IMR-90 (cell line): ENCODE measurements around the gene ZNF774. TPM values are rescaled to one million over a fixed set of nuclear protein-coding genes. Genes with fewer than 3 reads are reported as not detected.

ENCODE experiments used
- ATAC-seq: fragments of 200-7000 bp; cut with Tn5 transposase; 2 replicates; pipeline ENCODE4 v1.9.1; 2020; ENCODE audit warnings: low read depth, mild to moderate bottlenecking, moderate library complexity
- Bru-seq: library from RNA; stranded (reverse); fragments of 400-500 nt; gene quantifications from one replicate; lab custom pipeline; 2021; lab: Mats Ljungman, UMichigan
- BruChase-seq, 2 experiments: library from RNA; stranded (reverse); fragments of 400-500 nt; gene quantifications; one replicate each; lab custom pipeline; 2021; lab: Mats Ljungman, UMichigan
- BruUV-seq: library from RNA; stranded (reverse); fragments of 400-500 nt; replicated peaks from 2 replicates; lab custom pipeline; 2021; lab: Mats Ljungman, UMichigan
- CTCF ChIA-PET: fragments of 300-600 bp; formaldehyde crosslinking; extraction: SDS; loops from one replicate; lab custom pipeline; 2021; ENCODE audit warnings: antibody characterized with exemption; lab: Yijun Ruan, JAX
- POLR2A ChIA-PET: fragments of 300-600 bp; sonication (Branson Sonifier 250); formaldehyde crosslinking; loops from one replicate; lab custom pipeline; 2022; ENCODE audit warnings: antibody characterized with exemption; ENCODE audit not compliant: unreplicated experiment; lab: Charles Lee
- DNase-seq: peaks from one replicate; pipeline ENCODE4 v3.0.0; 2013
- H2AFZ ChIP-seq: replicated peaks from 2 replicates; pipeline ENCODE3; 2013; ENCODE audit warnings: low read length, mild to moderate bottlenecking; ENCODE audit not compliant: poor library complexity
- H2AK5ac ChIP-seq: 2 replicates; pipeline ENCODE4 v1.6.1; 2013; ENCODE audit warnings: low read depth, low read length, inconsistent platforms
- H2AK9ac ChIP-seq: replicated peaks from 2 replicates; pipeline ENCODE3; 2013; ENCODE audit warnings: mild to moderate bottlenecking, low read depth, low read length, moderate library complexity; ENCODE audit not compliant: poor library complexity
- H2BK120ac ChIP-seq: 2 replicates; pipeline ENCODE4 v1.6.1; 2013; ENCODE audit warnings: low read depth, low read length, inconsistent platforms
- H2BK15ac ChIP-seq: 3 replicates; pipeline ENCODE4 v1.6.1; 2013; ENCODE audit warnings: low read depth, low read length, inconsistent platforms
- H2BK20ac ChIP-seq: 2 replicates; pipeline ENCODE4 v1.6.1; 2013; ENCODE audit warnings: low read depth, mild to moderate bottlenecking, inconsistent platforms, low read length, moderate library complexity
- H2BK5ac ChIP-seq: 2 replicates; pipeline ENCODE4 v1.6.1; 2013; ENCODE audit warnings: mild to moderate bottlenecking, low read depth, low read length, inconsistent platforms; ENCODE audit not compliant: poor library complexity, severe bottlenecking
- H3K14ac ChIP-seq: replicated peaks from 2 replicates; pipeline ENCODE4 v1.6.1; 2013; ENCODE audit warnings: low read depth, low read length, inconsistent platforms
- H3K18ac ChIP-seq: 2 replicates; pipeline ENCODE4 v1.6.1; 2013; ENCODE audit warnings: low read depth, low read length, control low read depth
- H3K23ac ChIP-seq: 2 replicates; pipeline ENCODE4 v1.6.1; 2013; ENCODE audit warnings: low read depth, low read length, inconsistent platforms
- H3K27ac ChIP-seq: 2 replicates; pipeline ENCODE4 v1.5.1; 2013; ENCODE audit warnings: mild to moderate bottlenecking, control low read depth, low read length; ENCODE audit not compliant: insufficient read depth
- H3K27me3 ChIP-seq: 2 replicates; pipeline ENCODE4 v1.6.1; 2013; ENCODE audit warnings: low read length; ENCODE audit not compliant: control insufficient read depth, insufficient read depth
- H3K36me3 ChIP-seq: 2 replicates; pipeline ENCODE4 v1.6.1; 2013; ENCODE audit warnings: low read length, mixed read lengths; ENCODE audit not compliant: control insufficient read depth, insufficient read depth
- H3K4ac ChIP-seq: 2 replicates; pipeline ENCODE4 v1.6.1; 2013; ENCODE audit warnings: low read depth, low read length, inconsistent platforms
- H3K4me1 ChIP-seq: 2 replicates; pipeline ENCODE4 v1.6.1; 2013; ENCODE audit warnings: low read length, mixed read lengths; ENCODE audit not compliant: control insufficient read depth, insufficient read depth
- H3K4me2 ChIP-seq: 2 replicates; pipeline ENCODE4 v1.6.1; 2013; ENCODE audit warnings: low read depth, mild to moderate bottlenecking, control low read depth, low read length, moderate library complexity
- H3K4me3 ChIP-seq: 2 replicates; pipeline ENCODE4 v1.5.1; 2013; ENCODE audit warnings: low read depth, mild to moderate bottlenecking, control low read depth, low read length, moderate library complexity; ENCODE audit not compliant: insufficient read depth
- H3K56ac ChIP-seq: 2 replicates; pipeline ENCODE4 v1.6.1; 2013; ENCODE audit warnings: low read length, inconsistent platforms; ENCODE audit not compliant: insufficient read depth; ENCODE audit errors: extremely low read depth
- H3K79me1 ChIP-seq, 2 experiments: 2 replicates each; pipeline ENCODE4 v1.6.1; 2013; ENCODE audit warnings: low read length in 2 of 2, inconsistent platforms in 1 of 2, low read depth in 1 of 2
- H3K9ac ChIP-seq: 2 replicates; pipeline ENCODE4 v1.6.1; 2013; ENCODE audit warnings: low read depth, low read length, control low read depth
- H3K9me1 ChIP-seq: 2 replicates; pipeline ENCODE4 v1.6.1; 2013; ENCODE audit warnings: low read length, inconsistent platforms; ENCODE audit not compliant: insufficient read depth
- H3K9me3 ChIP-seq: 2 replicates; pipeline ENCODE4 v1.6.1; 2013; ENCODE audit warnings: low read length; ENCODE audit not compliant: control insufficient read depth, insufficient read depth
- H4K20me1 ChIP-seq: 2 replicates; pipeline ENCODE4 v1.6.1; 2013; ENCODE audit warnings: low read length, inconsistent platforms; ENCODE audit not compliant: insufficient read depth
- H4K5ac ChIP-seq: 2 replicates; pipeline ENCODE4 v1.6.1; 2013; ENCODE audit warnings: mild to moderate bottlenecking, low read depth, low read length, control low read depth
- H4K8ac ChIP-seq, 2 experiments: 2 replicates each; pipeline ENCODE4 v1.6.1; 2013; ENCODE audit warnings: low read depth in 2 of 2, low read length in 2 of 2, control low read depth in 1 of 2, inconsistent platforms in 1 of 2
- H4K91ac ChIP-seq: 2 replicates; pipeline ENCODE4 v1.6.1; 2013; ENCODE audit warnings: low read depth, low read length, inconsistent platforms; ENCODE audit not compliant: insufficient read depth
- BHLHE40 ChIP-seq: fragments of 150-350 bp; IDR thresholded peaks from 2 replicates; pipeline ENCODE4 v1.6.1; 2016; ENCODE audit warnings: mild to moderate bottlenecking, low read depth, low read length
- CEBPB ChIP-seq: IDR thresholded peaks from 2 replicates; pipeline ENCODE4 v1.6.1; 2012; ENCODE audit warnings: low read depth, low read length, improper control_type of control experiment
- CTCF ChIP-seq: conservative IDR thresholded peaks from 2 replicates; pipeline ENCODE4 v1.5.1; 2012; ENCODE audit warnings: mild to moderate bottlenecking, low read depth, low read length, improper control_type of control experiment
- ELK1 ChIP-seq: fragments of 150-350 bp; IDR thresholded peaks from 2 replicates; pipeline ENCODE4 v1.6.1; 2016; ENCODE audit warnings: low read depth, mild to moderate bottlenecking, low read length, moderate library complexity, borderline replicate concordance
- FOS ChIP-seq: fragments of 150-350 bp; IDR thresholded peaks from 2 replicates; pipeline ENCODE4 v1.6.1; 2016; ENCODE audit warnings: low read depth, low read length
- MAFK ChIP-seq: IDR thresholded peaks from 2 replicates; pipeline ENCODE4 v1.6.1; 2012; ENCODE audit warnings: low read depth, low read length, improper control_type of control experiment
- MAZ ChIP-seq: IDR thresholded peaks from 2 replicates; pipeline ENCODE4 v1.6.1; 2012; ENCODE audit warnings: low read depth, mild to moderate bottlenecking, low read length, improper control_type of control experiment, moderate library complexity, borderline replicate concordance
- MXI1 ChIP-seq: IDR thresholded peaks from 2 replicates; pipeline ENCODE4 v1.6.1; 2012; ENCODE audit warnings: low read depth, mild to moderate bottlenecking, low read length, moderate library complexity, borderline replicate concordance
- NFE2L2 ChIP-seq: fragments of 150-350 bp; IDR thresholded peaks from 2 replicates; pipeline ENCODE4 v1.6.1; 2016; ENCODE audit warnings: low read depth, mild to moderate bottlenecking, low read length
- POLR2A ChIP-seq: IDR thresholded peaks from 2 replicates; pipeline ENCODE4 v1.6.1; 2012; ENCODE audit warnings: mild to moderate bottlenecking, low read depth, low read length
- RCOR1 ChIP-seq: IDR thresholded peaks from 2 replicates; pipeline ENCODE4 v1.6.1; 2012; ENCODE audit warnings: mild to moderate bottlenecking, low read length, improper control_type of control experiment; ENCODE audit not compliant: insufficient replicate concordance
- RFX5 ChIP-seq: IDR thresholded peaks from 2 replicates; pipeline ENCODE4 v1.8.0; 2012; ENCODE audit warnings: low read depth, mild to moderate bottlenecking, low read length, moderate library complexity
- SMC3 ChIP-seq: fragments of 150-350 bp; IDR thresholded peaks from 2 replicates; pipeline ENCODE4 v1.6.1; 2016; ENCODE audit warnings: low read depth, mild to moderate bottlenecking, antibody characterized with exemption, low read length, moderate library complexity
- WGBS, 2 experiments: methylation state at CpG; one replicate each; pipeline versions ENCODE4 v1.1.5 to v1.1.7; 2013; ENCODE audit warnings: missing lambda C conversion rate in 2 of 2; ENCODE audit not compliant: insufficient read length in 1 of 2; ENCODE audit errors: extremely low coverage in 2 of 2; 5-methylcytosine and 5-hydroxymethylcytosine counted together
- dilution Hi-C: fragments of 300-500 bp; cut with HindIII; formaldehyde crosslinking; loops from one replicate; pipeline ENCODE4 v1.14.3; 2018; ENCODE audit warnings: low sequenced_read_pairs; ENCODE audit not compliant: unreplicated experiment
- in situ Hi-C: fragments of 300-500 bp; cut with MboI; formaldehyde crosslinking; loops from 3 replicates; pipeline ENCODE4 v1.14.3; 2019; ENCODE audit warnings: low sequenced_read_pairs, inconsistent platforms, mixed read lengths
- intact Hi-C: fragments of 100-400 bp; cut with micrococcal nuclease; formaldehyde crosslinking; loops from 2 replicates; pipeline ENCODE4 v1.10.0; 2022
- long read RNA-seq: library from polyadenylated mRNA; unstranded; transcript quantifications from one replicate; pipeline ENCODE4 v2.0.0, GENCODE V29; 2021; ENCODE audit not compliant: unreplicated experiment
- polyA plus RNA-seq, 3 experiments: library from polyadenylated mRNA; depleted of rRNA; stranded (reverse); fragments of >200 nt; gene quantifications; 2 replicates each; pipeline ENCODE4 v1.2.3, GENCODE V29; 2012; ENCODE audit warnings: low replicate concordance in 1 of 3
- total RNA-seq: library from RNA; depleted of rRNA; stranded (reverse); fragments of >200 nt; gene quantifications from 2 replicates; pipeline ENCODE4 v1.2.3, GENCODE V29; 2012; rRNA removed

Gene ZNF774
- 1.1 TPM in 2 replicates for total RNA-seq
- polyA plus RNA-seq (2012; rRNA removed), result 0.90 and 0.91 TPM in 2 replicates
- polyA plus RNA-seq (2012; cell fraction: cytosol; rRNA removed), result 0.42 and 0.88 TPM in 2 replicates
- polyA plus RNA-seq (2012; cell fraction: nucleus; rRNA removed; ENCODE audit: low replicate concordance), result 0.40 and 1.8 TPM in 2 replicates
- percentile 38 among the genes with signal in this experiment for Bru-seq, nascent RNA
- percentile 57 among the genes with signal in this experiment for BruChase-seq, experiment 1, labeled RNA remaining after a 6-hour chase
- BruChase-seq, experiment 2, labeled RNA remaining after a 2-hour chase, result percentile 49 among the genes with signal in this experiment
- long read RNA-seq, result 0 reads

- Histone ChIP-seq H2AK9ac (no peak within 1 kb of the TSS), H3K56ac (no peak within 1 kb of the TSS), H3K4me1 (no peaks in the 10 kb centered on the region), H4K91ac (no peak within 1 kb of the TSS), H3K14ac (no peak within 1 kb of the TSS), H3K4ac (no peak within 1 kb of the TSS), H4K8ac (peak within 1 kb of the TSS in 1 of 2 experiments; percentile 81; a peak in 2 of 4 replicates), H4K5ac (no peak within 1 kb of the TSS), H4K20me1 (no peaks in the 10 kb centered on the region), H3K79me1 (no peaks in the 10 kb centered on the region), H3K27ac (no peak within 1 kb of the TSS; the same call in 1 of the 2 replicates), H3K4me3 (peak within 1 kb of the TSS; percentile 79), H3K9me3 (no peaks in the 10 kb centered on the region), H3K4me2 (peak within 1 kb of the TSS; percentile 89), H3K9ac (peak within 1 kb of the TSS; percentile 45), H3K9me1 (no peaks in the 10 kb centered on the region), H2AFZ (peak within 1 kb of the TSS; percentile 95), H2BK120ac (no peak within 1 kb of the TSS), H3K18ac (no peak within 1 kb of the TSS), H3K36me3 (no peaks in the 10 kb centered on the region), H2BK20ac (no peak within 1 kb of the TSS), H3K23ac (no peak within 1 kb of the TSS), H3K27me3 (no peaks in the 10 kb centered on the region), H2BK5ac (no peak within 1 kb of the TSS), H2BK15ac (no peak within 1 kb of the TSS), H2AK5ac (no peak within 1 kb of the TSS)
- ATAC-seq (peak; percentile 100), DNase-seq (peak; percentile 94)
- TF ChIP-seq RFX5 (no peak), NFE2L2 (no peak), POLR2A (0 out of 2 replicates have a peak, but pooled peaks have one; percentile 24), MXI1 (no peak), FOS (peak; percentile 59; the same call in 1 of the 2 replicates), BHLHE40 (no peak), CEBPB (no peak), MAFK (no peak), MAZ (no peak; the same call in 1 of the 2 replicates), ELK1 (no peak), SMC3 (no peak), CTCF (no peak), RCOR1 (no peak)
- WGBS, 2 experiments, result 2% methylated on average over 25 of the region's 53 CpGs; no CpG with 5 or more reads in 1 of the 2 experiments
- in situ Hi-C loops (no loop called here), dilution Hi-C loops (no loop called here), intact Hi-C loops (no loop called here)
- BruUV-seq, result no TSS peak
- POLR2A ChIA-PET, result no interaction called here
- CTCF ChIA-PET, result interaction anchor here (1.0 kb wide), 1 partner anchor 10 kb away, joined by 3 read pairs; no protein-coding TSS in a partner anchor
These were observed at the start of gene ZNF774 for GRCh38 chr15:90352107-90352893. Gene ZNF774 (plus strand): TSS chr15:90352284. CDS start chr15:90354661, 2,377 bp downstream.
